Measurements from ENCODE around the gene TNS1.

GRCh38 chr2:218014706-218015585 is 12.2 kb upstream of the TNS1 start:
- no peak for TF ChIP-seq CTCF (IDR thresholded peaks at IDR 0.05)
- no peak for TF ChIP-seq POLR2A (IDR thresholded peaks at IDR 0.05)

Measured in thyroid gland (tissue), 4 donors.